ENCODE measurements around the gene BDNF. TPM values are rescaled to one million over a fixed set of nuclear protein-coding genes. Genes with fewer than 3 reads are reported as not detected.

BDNF gene
- total RNA-seq, 1 donor from 2014 or later: 0.07 TPM

GRCh38 chr11:27653990-27654758 lies 46.1 kb downstream of the BDNF start:
- Mint-ChIP-seq H3K9me3 (peaks cover 4% of the 10 kb centered on the region), H3K27me3 (ENCODE audit: low read depth) (no peaks in the 10 kb centered on the region), H3K27ac (ENCODE audit: unreplicated experiment) (no peak overlapping the region), H3K36me3 (ENCODE audit: low read depth) (peaks cover 5% of the 10 kb centered on the region), H3K4me1 (peaks cover 4% of the 10 kb centered on the region), H3K4me3 (no peak overlapping the region)
- no peak for TF ChIP-seq CTCF (conservative IDR thresholded peaks at IDR 0.05)
- no peak for DNase-seq (ENCODE audit: low read depth, low spot score)

GRCh38 chr11:27651711-27652110 lies 48.5 kb downstream of the BDNF start:
- no peak for DNase-seq (ENCODE audit: low read depth, low spot score)
- H3K4me3 Mint-ChIP-seq: no peak overlapping the region
- no peaks in the 10 kb centered on the region for H3K27me3 Mint-ChIP-seq (ENCODE audit: low read depth)
- peaks cover 4% of the 10 kb centered on the region for H3K4me1 Mint-ChIP-seq
- no peak for TF ChIP-seq CTCF (conservative IDR thresholded peaks at IDR 0.05)
- peaks cover 2% of the 10 kb centered on the region for H3K9me3 Mint-ChIP-seq
- no peaks in the 10 kb centered on the region for H3K36me3 Mint-ChIP-seq (ENCODE audit: low read depth)
- H3K27ac Mint-ChIP-seq (ENCODE audit: unreplicated experiment): no peak overlapping the region

GRCh38 chr11:27650988-27651387 lies 49.3 kb downstream of the BDNF start:
- Mint-ChIP-seq H3K36me3 (ENCODE audit: low read depth) (no peaks in the 10 kb centered on the region), H3K27me3 (ENCODE audit: low read depth) (no peaks in the 10 kb centered on the region), H3K27ac (ENCODE audit: unreplicated experiment) (no peak overlapping the region), H3K4me3 (no peak overlapping the region), H3K4me1 (peaks cover 4% of the 10 kb centered on the region), H3K9me3 (peaks cover 2% of the 10 kb centered on the region)
- TF ChIP-seq CTCF (conservative IDR thresholded peaks at IDR 0.05): no peak
- DNase-seq (ENCODE audit: low read depth, low spot score): no peak

GRCh38 chr11:27649800-27650199 lies 50.5 kb downstream of the BDNF start:
- Mint-ChIP-seq H3K27me3 (ENCODE audit: low read depth) (no peaks in the 10 kb centered on the region), H3K9me3 (peaks cover 2% of the 10 kb centered on the region), H3K36me3 (ENCODE audit: low read depth) (no peaks in the 10 kb centered on the region), H3K27ac (ENCODE audit: unreplicated experiment) (no peak overlapping the region), H3K4me1 (peaks cover 4% of the 10 kb centered on the region), H3K4me3 (no peak overlapping the region)
- no peak for TF ChIP-seq CTCF (conservative IDR thresholded peaks at IDR 0.05)
- no peak for DNase-seq (ENCODE audit: low read depth, low spot score)

- no peak for DNase-seq (ENCODE audit: low read depth, low spot score)
- Mint-ChIP-seq H3K4me1 (peaks cover 2% of the 10 kb centered on the region), H3K27ac (ENCODE audit: unreplicated experiment) (no peak overlapping the region), H3K36me3 (ENCODE audit: low read depth) (no peaks in the 10 kb centered on the region), H3K9me3 (peaks cover 2% of the 10 kb centered on the region), H3K4me3 (no peak overlapping the region), H3K27me3 (ENCODE audit: low read depth) (no peaks in the 10 kb centered on the region)
- no peak for TF ChIP-seq CTCF (conservative IDR thresholded peaks at IDR 0.05)
Measured at GRCh38 chr11:27648840-27649239, 51.4 kb downstream of the BDNF start.

Data from neural crest cell (in vitro differentiated cells).